ENCODE measurements around the gene ISG15.
A peak's percentile ranks its signal among the peaks of the same experiment; 100 is the strongest.

ISG15 gene

DNA sequence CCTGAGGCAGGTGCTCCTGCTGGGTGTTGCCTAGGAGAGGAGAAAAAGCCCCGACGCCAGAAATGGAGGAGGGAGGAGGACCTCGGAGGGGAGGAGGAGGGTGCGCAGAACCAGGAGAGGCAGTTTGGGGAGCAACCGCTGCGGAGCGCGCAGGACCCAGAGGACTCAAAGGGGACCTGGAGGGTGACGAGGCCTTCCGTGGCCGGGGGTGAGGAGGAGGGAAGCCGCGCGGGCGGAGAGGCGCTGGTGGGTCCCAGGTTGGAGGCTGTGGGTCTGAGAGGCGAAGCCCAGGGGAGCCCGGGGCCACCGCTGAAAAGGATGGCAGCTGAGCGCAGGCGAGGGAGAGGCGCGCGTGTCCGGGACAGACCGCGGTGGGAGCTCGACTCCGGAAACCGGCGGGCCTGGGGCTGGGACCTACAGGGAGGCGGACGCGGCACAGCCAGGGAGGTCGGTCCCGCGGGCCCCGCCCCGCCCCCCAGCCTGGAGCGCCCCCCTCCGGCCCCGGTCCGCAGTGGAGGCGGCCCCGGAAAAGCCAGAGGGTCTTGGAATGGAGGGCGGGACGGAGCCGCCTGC is 45.7 kb downstream of the ISG15 start:
- Histone ChIP-seq H3K36me3 (ENCODE audit: insufficient read depth, low read length) (no peaks in the 10 kb centered on the region), H3K79me2 (ENCODE audit: insufficient read depth, low read length) (no peaks in the 10 kb centered on the region), H3K27ac (ENCODE audit: low read depth, low read length, poor library complexity, severe bottlenecking) (no peak overlapping the region), H3K9me3 (ENCODE audit: low read length) (no peaks in the 10 kb centered on the region), H4K20me1 (ENCODE audit: insufficient read depth, low read length) (no peaks in the 10 kb centered on the region), H3K4me2 (ENCODE audit: low read length) (peak overlapping the region; percentile 80), H3K27me3 (ENCODE audit: insufficient read depth, low read length) (no peaks in the 10 kb centered on the region), H3K9ac (ENCODE audit: low read length) (peak overlapping the region; percentile 56), H2AFZ (ENCODE audit: low read length) (no peak overlapping the region), H3F3A (ENCODE audit: insufficient read depth, low read length) (no peaks in the 10 kb centered on the region), H3K9me2 (ENCODE audit: low read depth, low read length) (no peaks in the 10 kb centered on the region), H3K4me3 (ENCODE audit: low read depth, low read length, poor library complexity, severe bottlenecking) (peak overlapping the region; percentile 63), H3K4me1 (ENCODE audit: insufficient read depth, low read length, severe bottlenecking) (peaks cover 4% of the 10 kb centered on the region)
- no peak for TF ChIP-seq EZH2 (IDR thresholded peaks at IDR 0.05; ENCODE audit: borderline replicate concordance, low read length)
- TF ChIP-seq, protein P1, sequence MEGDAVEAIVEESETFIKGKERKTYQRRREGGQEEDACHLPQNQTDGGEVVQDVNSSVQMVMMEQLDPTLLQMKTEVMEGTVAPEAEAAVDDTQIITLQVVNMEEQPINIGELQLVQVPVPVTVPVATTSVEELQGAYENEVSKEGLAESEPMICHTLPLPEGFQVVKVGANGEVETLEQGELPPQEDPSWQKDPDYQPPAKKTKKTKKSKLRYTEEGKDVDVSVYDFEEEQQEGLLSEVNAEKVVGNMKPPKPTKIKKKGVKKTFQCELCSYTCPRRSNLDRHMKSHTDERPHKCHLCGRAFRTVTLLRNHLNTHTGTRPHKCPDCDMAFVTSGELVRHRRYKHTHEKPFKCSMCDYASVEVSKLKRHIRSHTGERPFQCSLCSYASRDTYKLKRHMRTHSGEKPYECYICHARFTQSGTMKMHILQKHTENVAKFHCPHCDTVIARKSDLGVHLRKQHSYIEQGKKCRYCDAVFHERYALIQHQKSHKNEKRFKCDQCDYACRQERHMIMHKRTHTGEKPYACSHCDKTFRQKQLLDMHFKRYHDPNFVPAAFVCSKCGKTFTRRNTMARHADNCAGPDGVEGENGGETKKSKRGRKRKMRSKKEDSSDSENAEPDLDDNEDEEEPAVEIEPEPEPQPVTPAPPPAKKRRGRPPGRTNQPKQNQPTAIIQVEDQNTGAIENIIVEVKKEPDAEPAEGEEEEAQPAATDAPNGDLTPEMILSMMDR (IDR thresholded peaks at IDR 0.05; ENCODE audit: low read length): peak; percentile 63

DNA sequence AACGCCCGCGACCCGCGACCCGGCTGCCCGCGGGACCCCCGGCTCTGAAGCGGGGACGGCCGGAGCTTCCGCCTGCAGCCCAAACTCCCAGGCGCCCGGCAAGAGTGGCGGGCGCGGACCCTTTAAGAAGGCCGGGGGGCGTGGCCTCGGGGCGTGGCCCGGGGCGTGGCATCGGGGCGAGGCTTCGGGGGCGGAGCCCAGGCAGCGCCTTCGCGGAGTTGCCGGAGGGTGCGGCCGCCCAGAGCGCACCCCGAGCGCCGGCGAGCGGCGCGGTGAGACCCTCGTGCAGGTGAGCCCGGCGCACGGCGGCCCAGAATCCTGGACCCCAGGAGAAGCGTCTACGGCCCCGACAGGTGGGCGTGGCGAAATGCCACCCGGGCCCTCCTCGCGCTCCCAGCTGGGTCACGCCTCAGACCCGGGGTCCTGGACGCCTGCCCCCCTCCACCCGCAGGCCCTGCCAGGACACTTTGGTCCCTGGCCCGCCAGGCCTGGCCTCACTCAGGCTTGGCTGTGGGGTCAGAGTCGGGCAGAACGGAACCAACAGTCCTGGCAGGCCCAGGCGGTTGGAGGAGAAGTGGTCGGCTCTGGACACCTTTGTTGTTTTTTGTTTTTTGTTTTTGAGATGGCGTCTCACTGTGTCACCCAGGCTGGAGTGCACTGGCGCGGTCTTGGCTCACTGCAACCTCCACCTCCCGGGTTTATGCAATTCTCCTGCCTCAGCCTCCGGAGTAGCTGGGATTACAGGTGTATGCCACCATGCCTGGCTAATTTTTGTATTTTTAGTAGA is 46.4 kb downstream of the ISG15 start:
- Histone ChIP-seq H3K4me3 (ENCODE audit: low read depth, low read length, poor library complexity, severe bottlenecking) (peak overlapping the region; percentile 63), H4K20me1 (ENCODE audit: insufficient read depth, low read length) (no peaks in the 10 kb centered on the region), H3K4me1 (ENCODE audit: insufficient read depth, low read length, severe bottlenecking) (peaks cover 4% of the 10 kb centered on the region), H3K9me2 (ENCODE audit: low read depth, low read length) (no peaks in the 10 kb centered on the region), H3K27me3 (ENCODE audit: insufficient read depth, low read length) (no peaks in the 10 kb centered on the region), H3K4me2 (ENCODE audit: low read length) (peak overlapping the region; percentile 80), H2AFZ (ENCODE audit: low read length) (no peak overlapping the region), H3K9ac (ENCODE audit: low read length) (peak overlapping the region; percentile 56), H3F3A (ENCODE audit: insufficient read depth, low read length) (no peaks in the 10 kb centered on the region), H3K79me2 (ENCODE audit: insufficient read depth, low read length) (no peaks in the 10 kb centered on the region), H3K27ac (ENCODE audit: low read depth, low read length, poor library complexity, severe bottlenecking) (no peak overlapping the region), H3K9me3 (ENCODE audit: low read length) (no peaks in the 10 kb centered on the region), H3K36me3 (ENCODE audit: insufficient read depth, low read length) (no peaks in the 10 kb centered on the region)
- TF ChIP-seq, protein P1 (IDR thresholded peaks at IDR 0.05; ENCODE audit: low read length): no peak
- TF ChIP-seq EZH2 (IDR thresholded peaks at IDR 0.05; ENCODE audit: borderline replicate concordance, low read length): no peak

DNA sequence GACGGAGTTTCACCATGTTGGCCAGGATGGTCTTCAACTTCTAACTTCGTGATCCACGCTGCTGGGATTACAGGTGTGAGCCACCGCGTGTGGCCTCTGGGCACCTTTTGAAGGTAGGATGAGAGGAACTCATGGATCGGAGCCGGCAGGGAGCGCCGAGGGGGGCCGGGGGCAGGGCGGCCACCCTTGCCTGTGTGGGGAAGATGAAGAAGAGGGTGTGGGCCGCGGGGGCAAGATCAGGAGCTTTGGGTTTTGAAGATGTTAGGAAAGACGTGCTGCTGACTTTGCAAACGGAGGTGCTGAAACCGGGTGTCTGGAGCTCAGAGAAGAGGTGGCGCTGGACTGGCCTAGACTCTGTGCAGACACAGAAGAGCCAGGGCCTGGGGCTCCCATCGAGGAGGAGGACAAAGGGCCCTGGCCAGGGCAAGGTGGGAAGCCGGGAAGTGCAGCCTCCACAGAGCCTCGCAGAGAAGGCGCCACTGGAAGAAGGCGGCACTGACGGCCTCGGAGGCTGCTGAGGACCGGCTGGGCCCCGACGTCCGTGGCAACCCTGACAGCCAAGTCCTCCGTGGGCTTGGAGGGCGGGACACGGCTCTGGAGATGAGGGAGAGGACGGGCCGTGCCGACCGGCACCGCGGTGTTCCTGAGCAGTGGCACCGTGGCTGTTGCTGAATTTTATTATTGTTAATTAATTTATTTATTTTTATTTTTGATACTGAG is 47.1 kb downstream of the ISG15 start:
- peaks cover 4% of the 10 kb centered on the region for H3K4me1 ChIP-seq (ENCODE audit: insufficient read depth, low read length, severe bottlenecking)
- no peaks in the 10 kb centered on the region for H3K79me2 ChIP-seq (ENCODE audit: insufficient read depth, low read length)
- no peak overlapping the region for H3K4me2 ChIP-seq (ENCODE audit: low read length)
- H2AFZ ChIP-seq (ENCODE audit: low read length): no peak overlapping the region
- H3K4me3 ChIP-seq (ENCODE audit: low read depth, low read length, poor library complexity, severe bottlenecking): no peak overlapping the region
- no peaks in the 10 kb centered on the region for H3K36me3 ChIP-seq (ENCODE audit: insufficient read depth, low read length)
- TF ChIP-seq, protein P1 (IDR thresholded peaks at IDR 0.05; ENCODE audit: low read length): no peak
- TF ChIP-seq EZH2 (IDR thresholded peaks at IDR 0.05; ENCODE audit: borderline replicate concordance, low read length): no peak
- H3F3A ChIP-seq (ENCODE audit: insufficient read depth, low read length): no peaks in the 10 kb centered on the region
- no peaks in the 10 kb centered on the region for H3K9me3 ChIP-seq (ENCODE audit: low read length)
- no peaks in the 10 kb centered on the region for H3K27me3 ChIP-seq (ENCODE audit: insufficient read depth, low read length)
- H3K27ac ChIP-seq (ENCODE audit: low read depth, low read length, poor library complexity, severe bottlenecking): no peak overlapping the region
- no peaks in the 10 kb centered on the region for H4K20me1 ChIP-seq (ENCODE audit: insufficient read depth, low read length)
- H3K9ac ChIP-seq (ENCODE audit: low read length): no peak overlapping the region
- H3K9me2 ChIP-seq (ENCODE audit: low read depth, low read length): no peaks in the 10 kb centered on the region
